ENCODE results near the gene SERGEF. TPM values are rescaled to one million over a fixed set of nuclear protein-coding genes. Genes with fewer than 3 reads are reported as not detected.

SERGEF gene
- total RNA-seq, 2 donors from 2014 or later, result 34.6 to 39.8 TPM

GRCh38 chr11:17851697-17852096, 161.2 kb downstream of the SERGEF start:
- Mint-ChIP-seq H3K27ac (no peak overlapping the region), H3K27me3 (no peaks in the 10 kb centered on the region), H3K4me3 (no peak overlapping the region), H3K36me3 (ENCODE audit: low read depth) (peaks cover 13% of the 10 kb centered on the region), H3K4me1 (peaks cover 18% of the 10 kb centered on the region)
- DNase-seq (no peak), ATAC-seq (no peak)
- H3K9me3 ChIP-seq (ENCODE audit: control insufficient read depth, low read length, poor library complexity, severe bottlenecking), result no peaks in the 10 kb centered on the region

- peaks cover 10% of the 10 kb centered on the region for H3K36me3 Mint-ChIP-seq (ENCODE audit: low read depth)
- ATAC-seq (no peak), DNase-seq (no peak)
- H3K9me3 ChIP-seq (ENCODE audit: control insufficient read depth, low read length, poor library complexity, severe bottlenecking), result no peaks in the 10 kb centered on the region
- H3K27me3 Mint-ChIP-seq, result no peaks in the 10 kb centered on the region
- peaks cover 6% of the 10 kb centered on the region for H3K4me1 Mint-ChIP-seq
- H3K4me3 Mint-ChIP-seq, result no peak overlapping the region
- H3K27ac Mint-ChIP-seq, result no peak overlapping the region
Measured at GRCh38 chr11:17850336-17850735, 162.5 kb downstream of the SERGEF start.

GRCh38 chr11:17848715-17849114, 164.1 kb downstream of the SERGEF start:
- no peak overlapping the region for H3K27ac Mint-ChIP-seq
- H3K36me3 Mint-ChIP-seq (ENCODE audit: low read depth), result peaks cover 6% of the 10 kb centered on the region
- ATAC-seq, result no peak
- no peaks in the 10 kb centered on the region for H3K9me3 ChIP-seq (ENCODE audit: control insufficient read depth, low read length, poor library complexity, severe bottlenecking)
- H3K4me3 Mint-ChIP-seq, result no peak overlapping the region
- DNase-seq, result no peak
- peaks cover 3% of the 10 kb centered on the region for H3K4me1 Mint-ChIP-seq
- no peaks in the 10 kb centered on the region for H3K27me3 Mint-ChIP-seq

- Mint-ChIP-seq H3K36me3 (ENCODE audit: low read depth) (peaks cover 9% of the 10 kb centered on the region), H3K27ac (no peak overlapping the region)
Measured at GRCh38 chr11:17846852-17847453, 165.9 kb downstream of the SERGEF start.

GRCh38 chr11:17845431-17845881, 167.4 kb downstream of the SERGEF start:
- no peak overlapping the region for H3K27ac Mint-ChIP-seq
- no peak for ATAC-seq
- no peaks in the 10 kb centered on the region for H3K9me3 ChIP-seq (ENCODE audit: control insufficient read depth, low read length, poor library complexity, severe bottlenecking)
- no peak for DNase-seq
- peaks cover 3% of the 10 kb centered on the region for H3K4me1 Mint-ChIP-seq
- H3K36me3 Mint-ChIP-seq (ENCODE audit: low read depth), result peaks cover 9% of the 10 kb centered on the region
- no peaks in the 10 kb centered on the region for H3K27me3 Mint-ChIP-seq
- H3K4me3 Mint-ChIP-seq, result no peak overlapping the region

More at GRCh38 chr11:17846852-17847453, 165.9 kb downstream of the SERGEF start:
- no peak overlapping the region for H3K4me3 Mint-ChIP-seq
- ATAC-seq (no peak), DNase-seq (no peak)
- H3K27me3 Mint-ChIP-seq, result no peaks in the 10 kb centered on the region
- H3K4me1 Mint-ChIP-seq, result peaks cover 3% of the 10 kb centered on the region
- no peaks in the 10 kb centered on the region for H3K9me3 ChIP-seq (ENCODE audit: control insufficient read depth, low read length, poor library complexity, severe bottlenecking)

- H3K27ac Mint-ChIP-seq, result no peak overlapping the region
- no peaks in the 10 kb centered on the region for H3K9me3 ChIP-seq (ENCODE audit: control insufficient read depth, low read length, poor library complexity, severe bottlenecking)
- ATAC-seq (no peak), DNase-seq (no peak)
- no peak overlapping the region for H3K4me3 Mint-ChIP-seq
- no peaks in the 10 kb centered on the region for H3K27me3 Mint-ChIP-seq
- H3K36me3 Mint-ChIP-seq (ENCODE audit: low read depth), result peaks cover 3% of the 10 kb centered on the region
- no peaks in the 10 kb centered on the region for H3K4me1 Mint-ChIP-seq
Measured at GRCh38 chr11:17840101-17840548, 172.7 kb downstream of the SERGEF start.

- DNase-seq, result no peak
- peaks cover 3% of the 10 kb centered on the region for H3K36me3 Mint-ChIP-seq (ENCODE audit: low read depth)
- no peaks in the 10 kb centered on the region for H3K4me1 Mint-ChIP-seq
- no peak overlapping the region for H3K4me3 Mint-ChIP-seq
- H3K27ac Mint-ChIP-seq, result no peak overlapping the region
- H3K9me3 ChIP-seq (ENCODE audit: control insufficient read depth, low read length, poor library complexity, severe bottlenecking), result no peaks in the 10 kb centered on the region
- no peak for ATAC-seq
- H3K27me3 Mint-ChIP-seq, result no peaks in the 10 kb centered on the region
Measured at GRCh38 chr11:17839450-17839849, 173.4 kb downstream of the SERGEF start.

GRCh38 chr11:17838102-17838501, 174.7 kb downstream of the SERGEF start:
- ATAC-seq (no peak), DNase-seq (no peak)
- H3K4me1 Mint-ChIP-seq, result no peaks in the 10 kb centered on the region

GRCh38 chr11:17831883-17832282, 181.0 kb downstream of the SERGEF start:
- no peaks in the 10 kb centered on the region for H3K36me3 Mint-ChIP-seq (ENCODE audit: low read depth)
- H3K9me3 ChIP-seq (ENCODE audit: control insufficient read depth, low read length, poor library complexity, severe bottlenecking), result no peaks in the 10 kb centered on the region
- no peak for DNase-seq
- no peak overlapping the region for H3K4me3 Mint-ChIP-seq
- no peak for ATAC-seq
- H3K4me1 Mint-ChIP-seq, result peaks cover 2% of the 10 kb centered on the region
- no peak overlapping the region for H3K27ac Mint-ChIP-seq
- no peaks in the 10 kb centered on the region for H3K27me3 Mint-ChIP-seq

More at GRCh38 chr11:17838102-17838501, 174.7 kb downstream of the SERGEF start:
- Mint-ChIP-seq H3K27ac (no peak overlapping the region), H3K36me3 (ENCODE audit: low read depth) (no peaks in the 10 kb centered on the region), H3K27me3 (no peaks in the 10 kb centered on the region), H3K4me3 (no peak overlapping the region)
- H3K9me3 ChIP-seq (ENCODE audit: control insufficient read depth, low read length, poor library complexity, severe bottlenecking), result no peaks in the 10 kb centered on the region

GRCh38 chr11:17831228-17831627, 181.6 kb downstream of the SERGEF start:
- Mint-ChIP-seq H3K4me1 (peaks cover 2% of the 10 kb centered on the region), H3K36me3 (ENCODE audit: low read depth) (no peaks in the 10 kb centered on the region), H3K27ac (no peak overlapping the region), H3K27me3 (no peaks in the 10 kb centered on the region), H3K4me3 (no peak overlapping the region)
- DNase-seq (no peak), ATAC-seq (no peak)
- H3K9me3 ChIP-seq (ENCODE audit: control insufficient read depth, low read length, poor library complexity, severe bottlenecking), result no peaks in the 10 kb centered on the region

- no peak for ATAC-seq
- Mint-ChIP-seq H3K36me3 (ENCODE audit: low read depth) (no peaks in the 10 kb centered on the region), H3K27me3 (no peaks in the 10 kb centered on the region), H3K4me3 (no peak overlapping the region), H3K4me1 (peaks cover 2% of the 10 kb centered on the region), H3K27ac (no peak overlapping the region)
- H3K9me3 ChIP-seq (ENCODE audit: control insufficient read depth, low read length, poor library complexity, severe bottlenecking), result no peaks in the 10 kb centered on the region
- no peak for DNase-seq
Measured at GRCh38 chr11:17828311-17828751, 184.5 kb downstream of the SERGEF start.

- Mint-ChIP-seq H3K27me3 (no peaks in the 10 kb centered on the region), H3K4me1 (peaks cover 7% of the 10 kb centered on the region), H3K4me3 (no peak overlapping the region), H3K27ac (no peak overlapping the region), H3K36me3 (ENCODE audit: low read depth) (peaks cover 2% of the 10 kb centered on the region)
- no peak for ATAC-seq
- H3K9me3 ChIP-seq (ENCODE audit: control insufficient read depth, low read length, poor library complexity, severe bottlenecking), result no peaks in the 10 kb centered on the region
- no peak for DNase-seq
Measured at GRCh38 chr11:17827006-17827405, 185.8 kb downstream of the SERGEF start.

- peaks cover 8% of the 10 kb centered on the region for H3K4me1 Mint-ChIP-seq
- ATAC-seq (no peak), DNase-seq (no peak)
- H3K9me3 ChIP-seq (ENCODE audit: control insufficient read depth, low read length, poor library complexity, severe bottlenecking), result no peaks in the 10 kb centered on the region
- no peaks in the 10 kb centered on the region for H3K27me3 Mint-ChIP-seq
- H3K27ac Mint-ChIP-seq, result no peak overlapping the region
- H3K36me3 Mint-ChIP-seq (ENCODE audit: low read depth), result peaks cover 5% of the 10 kb centered on the region
- H3K4me3 Mint-ChIP-seq, result no peak overlapping the region
Measured at GRCh38 chr11:17822401-17822781, 190.5 kb downstream of the SERGEF start.

All from T-helper 17 cell (primary cell).